SK-N-SH (cell line): Measurements from ENCODE around the gene SLC10A2. TPM values are rescaled to one million over a fixed set of nuclear protein-coding genes. Genes with fewer than 3 reads are reported as not detected.

Source experiments
- CTCF ChIA-PET: fragments of 300-600, 350-600 bp; formaldehyde crosslinking; extraction: SDS; loops from one replicate; lab custom pipeline; 2021; lab: Yijun Ruan, JAX
- POLR2A ChIA-PET: fragments of 350-600 bp; sonication (Branson Sonifier 250); formaldehyde crosslinking; extraction: SDS; loops from one replicate; lab custom pipeline; 2020; ENCODE audit warnings: antibody characterized with exemption, inconsistent platforms; lab: Yijun Ruan, JAX
- DNase-seq: peaks from one replicate; pipeline ENCODE4 v3.0.0; 2012
- H2AFZ ChIP-seq: fragments of 200-600 bp; sonication (generic); 2 replicates; pipeline ENCODE4 v1.8.1; 2016; ENCODE audit warnings: antibody characterized with exemption, mild to moderate bottlenecking, low read depth
- H3F3A ChIP-seq: fragments of 200-600 bp; sonication (generic); replicated peaks from 2 replicates; pipeline ENCODE3; 2016; ENCODE audit warnings: antibody characterized with exemption, mild to moderate bottlenecking; ENCODE audit not compliant: insufficient read depth
- H3K27ac ChIP-seq, 2 experiments: fragments of 200-500 bp in 1 of 2; fragments of 200-600 bp in 1 of 2; sonication (Bioruptor generic) in 1 of 2; sonication (generic), shearing (Covaris generic) in 1 of 2; 2 replicates each; pipeline versions ENCODE4 v1.5.1 to v1.6.1; 2014 to 2016; ENCODE audit warnings: low read depth in 2 of 2, inconsistent platforms in 1 of 2, low read length in 1 of 2, mild to moderate bottlenecking in 1 of 2, mixed read lengths in 1 of 2
- H3K27me3 ChIP-seq: fragments of 200-600 bp; sonication (generic), shearing (Covaris generic); 2 replicates; pipeline ENCODE4 v1.6.1; 2016; ENCODE audit warnings: mixed run types; ENCODE audit not compliant: insufficient read depth
- H3K36me3 ChIP-seq, 2 experiments: fragments of 200-500 bp in 1 of 2; fragments of 200-600 bp in 1 of 2; sonication (Bioruptor generic) in 1 of 2; sonication (generic) in 1 of 2; replicated peaks in 1 of 2; 2 replicates each; pipeline versions ENCODE3 to v1.5.1; 2014 to 2016; ENCODE audit warnings: low read length in 1 of 2, mild to moderate bottlenecking in 1 of 2; ENCODE audit not compliant: insufficient read depth in 2 of 2, control insufficient read depth in 1 of 2
- H3K4me1 ChIP-seq, 2 experiments: fragments of 200-500 bp in 1 of 2; fragments of 200-600 bp in 1 of 2; sonication (Bioruptor generic) in 1 of 2; sonication (generic), shearing (Covaris generic) in 1 of 2; 2 replicates each; pipeline versions ENCODE4 v1.5.1 to v1.6.1; 2014 to 2016; ENCODE audit warnings: low read depth in 1 of 2, low read length in 1 of 2, mixed run types in 1 of 2; ENCODE audit not compliant: insufficient read depth in 2 of 2, control insufficient read depth in 1 of 2
- H3K4me2 ChIP-seq: fragments of 200-600 bp; sonication (generic), shearing (Covaris generic); 2 replicates; pipeline ENCODE4 v1.6.1; 2017; ENCODE audit warnings: mixed run types
- H3K4me3 ChIP-seq, 2 experiments: fragments of 200-500 bp in 1 of 2; fragments of 200-600 bp in 1 of 2; sonication (Bioruptor generic) in 1 of 2; sonication (generic), shearing (Covaris generic) in 1 of 2; 2 replicates each; pipeline versions ENCODE4 v1.5.1 to v1.8.1; 2014 to 2016; ENCODE audit warnings: low read depth in 2 of 2, inconsistent platforms in 1 of 2, low read length in 1 of 2, mild to moderate bottlenecking in 1 of 2, mixed read lengths in 1 of 2, moderate library complexity in 1 of 2
- H3K79me2 ChIP-seq: fragments of 200-600 bp; sonication (generic); 2 replicates; pipeline ENCODE4 v1.8.1; 2017; ENCODE audit warnings: mild to moderate bottlenecking; ENCODE audit not compliant: insufficient read depth
- H3K9ac ChIP-seq: fragments of 200-600 bp; sonication (generic); 2 replicates; pipeline ENCODE4 v1.6.1; 2017; ENCODE audit warnings: mixed run types
- H3K9me2 ChIP-seq: fragments of 200-600 bp; sonication (generic); 2 replicates; pipeline ENCODE4 v1.6.1; 2017; ENCODE audit warnings: mixed run types
- H3K9me3 ChIP-seq: fragments of 200-600 bp; sonication (generic); 2 replicates; pipeline ENCODE4 v1.6.1; 2017; ENCODE audit warnings: mixed run types, mild to moderate bottlenecking, moderate library complexity
- H4K20me1 ChIP-seq: fragments of 200-600 bp; sonication (generic); 2 replicates; pipeline ENCODE4 v1.6.1; 2017; ENCODE audit warnings: mild to moderate bottlenecking, mixed run types; ENCODE audit not compliant: insufficient read depth
- CHD2 ChIP-seq: fragments of 150-350 bp; IDR thresholded peaks from 2 replicates; pipeline ENCODE4 v1.6.1; 2018; ENCODE audit warnings: low read length; ENCODE audit not compliant: partially characterized antibody
- CTCF ChIP-seq: fragments of 200-600 bp; sonication (generic); IDR thresholded peaks from 2 replicates; pipeline ENCODE4 v1.6.1; 2017; ENCODE audit warnings: antibody characterized with exemption, mild to moderate bottlenecking, moderate library complexity
- ELF1 ChIP-seq: IDR thresholded peaks from 2 replicates; pipeline ENCODE4 v1.4.0; 2012
- EP300 ChIP-seq, 2 experiments: IDR thresholded peaks; 2 replicates each; pipeline versions ENCODE4 v1.4.0 to v1.6.1; 2012; ENCODE audit warnings: borderline replicate concordance in 1 of 2, low read depth in 1 of 2, low read length in 1 of 2
- EZH2phosphoT487 ChIP-seq: fragments of 200-600 bp; sonication (generic); IDR thresholded peaks from 2 replicates; pipeline ENCODE4 v1.6.1; 2017; ENCODE audit warnings: low read depth, mixed run types, mild to moderate bottlenecking, antibody characterized with exemption, moderate library complexity, borderline replicate concordance
- GABPA ChIP-seq: IDR thresholded peaks from 2 replicates; pipeline ENCODE4 v1.4.0; 2012; ENCODE audit warnings: low read depth, mild to moderate bottlenecking
- GATA2 ChIP-seq: sonication (generic); formaldehyde crosslinking; IDR thresholded peaks from 2 replicates; pipeline ENCODE4 v1.5.0; 2020; ENCODE audit warnings: mild to moderate bottlenecking, missing genetic modification reagents
- IRF3 ChIP-seq: fragments of 150-350 bp; IDR thresholded peaks from 2 replicates; pipeline ENCODE4 v1.6.1; 2016; ENCODE audit warnings: mild to moderate bottlenecking, low read depth, low read length
- MAX ChIP-seq: IDR thresholded peaks from 2 replicates; pipeline ENCODE4 v1.4.0; 2012; ENCODE audit warnings: low read depth
- MEF2A ChIP-seq: IDR thresholded peaks from 2 replicates; pipeline ENCODE4 v1.4.0; 2012; ENCODE audit warnings: low read depth, borderline replicate concordance
- MXI1 ChIP-seq: IDR thresholded peaks from 2 replicates; pipeline ENCODE4 v1.6.1; 2012; ENCODE audit warnings: mild to moderate bottlenecking, low read depth, low read length, improper control_type of control experiment
- NFIC ChIP-seq: IDR thresholded peaks from 2 replicates; pipeline ENCODE4 v1.4.0; 2012; ENCODE audit warnings: borderline replicate concordance
- NRF1 ChIP-seq: IDR thresholded peaks from 2 replicates; pipeline ENCODE4 v1.6.1; 2012; ENCODE audit warnings: low read depth, mild to moderate bottlenecking, low read length
- RAD21 ChIP-seq: IDR thresholded peaks from 2 replicates; pipeline ENCODE4 v1.6.1; 2012; ENCODE audit warnings: mild to moderate bottlenecking, low read length
- SIN3A ChIP-seq: IDR thresholded peaks from 2 replicates; pipeline ENCODE4 v1.6.1; 2012; ENCODE audit warnings: low read depth, mild to moderate bottlenecking, low read length, moderate library complexity, borderline replicate concordance
- SMC3 ChIP-seq: IDR thresholded peaks from 2 replicates; pipeline ENCODE4 v1.6.1; 2012; ENCODE audit warnings: low read depth, low read length, improper control_type of control experiment
- TAF1 ChIP-seq: IDR thresholded peaks from 2 replicates; pipeline ENCODE4 v1.6.1; 2012; ENCODE audit warnings: low read depth, mild to moderate bottlenecking, low read length, moderate library complexity, borderline replicate concordance
- TCF12 ChIP-seq: IDR thresholded peaks from 2 replicates; pipeline ENCODE4 v1.4.0; 2012
- USF1 ChIP-seq: IDR thresholded peaks from 2 replicates; pipeline ENCODE4 v1.4.0; 2012; ENCODE audit warnings: low read depth, borderline replicate concordance
- ZBTB33 ChIP-seq: IDR thresholded peaks from 2 replicates; pipeline ENCODE4 v1.4.0; 2012; ENCODE audit warnings: low read depth, borderline replicate concordance
- WGBS: methylation state at CpG from one replicate; pipeline ENCODE4 v1.1.6; 2017; ENCODE audit warnings: low lambda C conversion rate; 5-methylcytosine and 5-hydroxymethylcytosine counted together
- polyA plus RNA-seq, 3 experiments: library from polyadenylated mRNA; depleted of rRNA; stranded (reverse); fragments of >200 nt; gene quantifications; 2 replicates each; pipeline ENCODE4 v1.2.3, GENCODE V29; 2012

The SLC10A2 gene
- polyA plus RNA-seq, 1 of the 3 experiments (the other 2 are of a cell fraction), result not detected

GRCh38 chr13:103046676-103047075, 19.5 kb downstream of the SLC10A2 start:
- no peaks in the 10 kb centered on the region for H3F3A ChIP-seq
- H3K9ac ChIP-seq, result no peak overlapping the region
- 19% methylated on average over 4 of the region's 4 CpGs for WGBS
- ChIA-PET CTCF (no interaction called here), POLR2A (no interaction called here)
- no peaks in the 10 kb centered on the region for H4K20me1 ChIP-seq
- H3K27ac ChIP-seq, result no peak overlapping the region
- no peaks in the 10 kb centered on the region for H3K27me3 ChIP-seq
- TF ChIP-seq MXI1, result no peak
- no peak for TF ChIP-seq GATA2 (CRISPR knock-in tag)
- no peak for TF ChIP-seq EP300 (IDR thresholded peaks at IDR 0.05; ENCODE audit: borderline replicate concordance in 1 of 2, low read depth in 1 of 2, low read length in 1 of 2)
- TF ChIP-seq NRF1, result no peak
- TF ChIP-seq ELF1, result no peak
- TF ChIP-seq ZBTB33, result no peak
- TF ChIP-seq SMC3, result no peak
- TF ChIP-seq CTCF, result no peak
- TF ChIP-seq CHD2, result no peak
- no peak for TF ChIP-seq IRF3
- TF ChIP-seq NFIC, result no peak
- no peak for TF ChIP-seq MAX
- no peak for TF ChIP-seq USF1
- no peak for TF ChIP-seq SIN3A
- TF ChIP-seq RAD21, result no peak
- no peak for TF ChIP-seq EZH2phosphoT487
- TF ChIP-seq TAF1, result no peak
- TF ChIP-seq MEF2A, result no peak
- no peak for TF ChIP-seq GABPA
- TF ChIP-seq TCF12, result no peak
- no peaks in the 10 kb centered on the region for H3K9me3 ChIP-seq
- no peaks in the 10 kb centered on the region for H3K36me3 ChIP-seq
- no peaks in the 10 kb centered on the region for H3K79me2 ChIP-seq
- no peak for DNase-seq
- H3K9me2 ChIP-seq, result no peaks in the 10 kb centered on the region
- no peak overlapping the region for H3K4me3 ChIP-seq
- no peaks in the 10 kb centered on the region for H3K4me1 ChIP-seq
- no peak overlapping the region for H2AFZ ChIP-seq
- H3K4me2 ChIP-seq, result no peak overlapping the region
